ENCODE measurements around the gene VGLL1. TPM values are rescaled to one million over a fixed set of nuclear protein-coding genes. Genes with fewer than 3 reads are reported as not detected.

Gene VGLL1
- total RNA-seq, 1 donor from 2014 or later: not detected

DNA sequence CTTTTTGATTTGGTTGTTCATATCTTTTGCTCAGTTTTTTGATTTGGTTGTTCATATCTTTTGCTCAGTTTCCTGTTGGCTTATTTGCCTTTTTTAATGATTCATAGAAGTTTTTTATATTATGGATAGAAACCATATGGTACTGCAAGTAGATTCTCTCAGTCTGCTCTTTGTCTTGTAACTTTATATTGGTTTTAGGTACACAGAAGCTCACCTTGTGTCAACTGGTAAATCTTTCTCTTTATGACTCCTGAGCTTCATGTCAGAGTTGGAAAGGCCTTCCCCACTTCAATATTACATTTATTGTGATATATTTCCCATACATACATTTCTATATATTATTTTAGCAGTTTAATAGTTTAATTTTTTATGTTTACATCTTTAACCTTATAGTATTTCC lies 8.2 kb upstream of the VGLL1 start:
- intact Hi-C loops (cut with DNase I): no loop called here
- Histone ChIP-seq H3K36me3 (no peaks in the 10 kb centered on the region), H3K4me1 (no peaks in the 10 kb centered on the region), H3K4me3 (no peak overlapping the region), H3K27ac (no peak overlapping the region), H3K9me3 (no peaks in the 10 kb centered on the region), H3K27me3 (ENCODE audit: low read depth) (no peaks in the 10 kb centered on the region)
- DNase-seq (no peak), ATAC-seq (no peak)
- TF ChIP-seq, protein P1, sequence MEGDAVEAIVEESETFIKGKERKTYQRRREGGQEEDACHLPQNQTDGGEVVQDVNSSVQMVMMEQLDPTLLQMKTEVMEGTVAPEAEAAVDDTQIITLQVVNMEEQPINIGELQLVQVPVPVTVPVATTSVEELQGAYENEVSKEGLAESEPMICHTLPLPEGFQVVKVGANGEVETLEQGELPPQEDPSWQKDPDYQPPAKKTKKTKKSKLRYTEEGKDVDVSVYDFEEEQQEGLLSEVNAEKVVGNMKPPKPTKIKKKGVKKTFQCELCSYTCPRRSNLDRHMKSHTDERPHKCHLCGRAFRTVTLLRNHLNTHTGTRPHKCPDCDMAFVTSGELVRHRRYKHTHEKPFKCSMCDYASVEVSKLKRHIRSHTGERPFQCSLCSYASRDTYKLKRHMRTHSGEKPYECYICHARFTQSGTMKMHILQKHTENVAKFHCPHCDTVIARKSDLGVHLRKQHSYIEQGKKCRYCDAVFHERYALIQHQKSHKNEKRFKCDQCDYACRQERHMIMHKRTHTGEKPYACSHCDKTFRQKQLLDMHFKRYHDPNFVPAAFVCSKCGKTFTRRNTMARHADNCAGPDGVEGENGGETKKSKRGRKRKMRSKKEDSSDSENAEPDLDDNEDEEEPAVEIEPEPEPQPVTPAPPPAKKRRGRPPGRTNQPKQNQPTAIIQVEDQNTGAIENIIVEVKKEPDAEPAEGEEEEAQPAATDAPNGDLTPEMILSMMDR (IDR thresholded peaks at IDR 0.05): no peak

DNA sequence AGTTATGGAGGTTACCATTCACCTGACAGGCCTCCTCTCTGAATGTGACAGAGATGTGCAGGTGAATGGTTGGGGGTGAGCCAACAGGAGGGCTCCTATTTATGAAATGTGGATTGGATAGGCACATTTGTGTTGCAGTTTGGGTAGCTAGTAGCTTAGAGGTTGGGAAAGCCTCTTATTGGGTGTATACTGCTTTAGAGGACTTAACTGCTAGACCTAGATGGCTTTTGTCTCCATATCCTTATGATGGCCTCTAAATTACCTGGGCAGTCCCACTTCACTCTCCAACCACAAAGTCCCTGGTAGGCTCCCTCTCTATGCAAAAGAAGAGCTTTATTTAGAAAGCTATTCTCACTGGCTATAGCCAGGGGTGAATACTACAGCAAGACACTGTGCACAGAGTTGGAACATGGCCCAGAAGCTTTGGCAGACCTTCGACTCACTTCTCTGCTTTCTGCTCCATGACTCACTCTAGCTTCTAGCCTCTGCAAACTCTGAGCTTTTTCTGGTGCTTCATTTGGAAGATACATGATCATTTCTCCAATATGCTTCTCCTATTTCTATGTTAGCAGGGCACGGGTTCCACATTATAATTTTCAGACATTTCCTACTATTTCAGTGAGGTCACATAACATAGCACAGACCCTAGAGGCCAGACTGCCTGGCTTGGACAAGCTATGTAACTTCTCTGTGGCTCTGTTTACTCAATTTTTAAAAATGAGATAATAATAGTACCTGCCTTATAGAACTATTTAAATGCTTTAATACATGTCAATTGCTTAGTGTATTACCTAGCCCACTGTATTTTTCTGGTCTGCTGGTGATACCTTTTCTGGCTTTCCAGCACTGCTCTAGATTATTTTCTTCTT lies 6.0 kb upstream of the VGLL1 start:
- Histone ChIP-seq H3K9me3 (no peaks in the 10 kb centered on the region), H3K27me3 (ENCODE audit: low read depth) (no peaks in the 10 kb centered on the region), H3K4me1 (no peaks in the 10 kb centered on the region), H3K4me3 (no peak overlapping the region), H3K36me3 (no peaks in the 10 kb centered on the region), H3K27ac (no peak overlapping the region)
- TF ChIP-seq, protein P1 (IDR thresholded peaks at IDR 0.05): no peak
- ATAC-seq (peak; percentile 66 to 82), DNase-seq (peak; percentile 38)
- intact Hi-C loops (cut with DNase I): no loop called here

DNA sequence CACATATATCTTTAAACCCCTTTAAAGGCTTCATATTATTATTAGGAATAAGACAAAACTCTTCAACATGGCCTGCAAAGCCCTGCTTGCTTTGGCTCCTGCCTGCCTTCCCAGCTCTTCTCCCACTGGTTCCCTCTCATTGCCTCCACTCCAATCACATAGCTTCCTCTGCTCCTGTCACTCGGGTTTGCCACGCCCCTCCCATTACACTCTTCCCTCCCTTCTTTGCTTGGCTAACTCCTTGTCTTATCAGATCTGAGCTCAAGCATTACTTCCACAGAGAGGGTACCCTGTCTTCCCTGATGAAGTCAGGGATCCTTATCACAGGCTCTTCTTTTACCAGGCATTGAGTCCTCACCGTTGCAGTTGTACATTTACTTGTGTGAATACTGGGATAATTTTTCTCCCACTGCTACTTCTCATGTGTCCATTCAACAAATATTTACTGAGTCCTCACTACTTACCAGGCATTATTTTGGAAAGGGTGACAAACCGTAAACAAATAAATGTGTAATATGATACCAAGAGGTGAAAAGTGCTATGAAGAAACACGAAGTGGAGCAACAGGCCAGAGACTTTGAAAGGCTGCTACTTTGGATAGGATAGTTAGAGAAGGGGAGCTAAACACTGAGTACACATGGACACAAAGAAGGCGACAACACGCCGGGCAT lies 3.2 kb upstream of the VGLL1 start:
- intact Hi-C loops (cut with DNase I): no loop called here
- peak in 1 of 2 donors; percentile 19 for ATAC-seq
- no peak for DNase-seq
- Histone ChIP-seq H3K4me1 (no peaks in the 10 kb centered on the region), H3K4me3 (no peak overlapping the region), H3K27me3 (ENCODE audit: low read depth) (no peaks in the 10 kb centered on the region), H3K27ac (no peak overlapping the region), H3K36me3 (no peaks in the 10 kb centered on the region), H3K9me3 (no peaks in the 10 kb centered on the region)
- TF ChIP-seq, protein P1 (IDR thresholded peaks at IDR 0.05): no peak

DNA sequence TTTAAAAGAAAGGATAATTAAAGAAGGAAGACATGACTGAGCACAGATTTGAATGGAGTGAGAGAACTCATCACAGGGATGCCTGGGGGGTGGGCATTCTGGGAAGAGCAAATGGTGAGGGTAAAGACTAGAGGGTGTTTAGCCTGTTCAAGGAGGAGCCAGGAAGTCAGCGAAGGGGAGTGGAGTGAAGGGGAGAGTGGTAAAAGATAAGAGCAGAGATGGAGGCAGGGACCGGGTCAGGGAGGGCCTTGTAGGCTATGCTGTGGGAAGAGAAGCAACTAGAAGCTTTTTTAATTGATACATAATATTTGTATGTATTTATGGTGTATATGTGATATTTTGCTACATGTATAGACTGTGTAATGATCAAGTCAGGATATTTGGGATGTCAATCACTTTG lies 2.2 kb upstream of the VGLL1 start:
- no peaks in the 10 kb centered on the region for H3K27me3 ChIP-seq (ENCODE audit: low read depth)
- no peak for ATAC-seq
- H3K9me3 ChIP-seq: no peaks in the 10 kb centered on the region
- intact Hi-C loops (cut with DNase I): no loop called here
- no peak overlapping the region for H3K4me3 ChIP-seq
- no peak for DNase-seq
- TF ChIP-seq, protein P1 (IDR thresholded peaks at IDR 0.05): no peak
- no peaks in the 10 kb centered on the region for H3K36me3 ChIP-seq
- H3K27ac ChIP-seq: no peak overlapping the region
- H3K4me1 ChIP-seq: no peaks in the 10 kb centered on the region

DNA sequence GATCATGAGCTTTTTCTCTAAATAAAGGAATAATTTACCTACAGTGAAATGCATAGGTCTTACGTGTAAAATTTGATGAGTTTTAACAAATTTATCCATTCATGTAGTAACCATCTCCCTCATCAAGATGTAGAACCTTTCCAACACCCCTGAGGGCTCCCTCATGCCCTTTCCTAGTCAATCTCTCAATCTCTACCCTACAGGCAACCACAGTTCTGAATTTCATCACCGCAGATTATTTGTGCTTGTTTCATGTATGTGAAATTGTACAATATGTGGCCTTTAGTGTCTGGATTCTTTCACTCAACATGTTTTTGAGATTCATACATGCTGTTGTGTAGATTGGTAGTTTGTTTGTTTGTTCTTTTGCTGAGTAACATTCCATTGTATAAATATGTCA lies 2.1 kb downstream of the VGLL1 start:
- Histone ChIP-seq H3K4me3 (no peak overlapping the region), H3K36me3 (no peaks in the 10 kb centered on the region), H3K27ac (no peak overlapping the region), H3K4me1 (no peaks in the 10 kb centered on the region), H3K27me3 (ENCODE audit: low read depth) (no peaks in the 10 kb centered on the region), H3K9me3 (no peaks in the 10 kb centered on the region)
- intact Hi-C loops (cut with DNase I): no loop called here
- ATAC-seq (no peak), DNase-seq (no peak)
- TF ChIP-seq, protein P1 (IDR thresholded peaks at IDR 0.05): no peak

All from lower lobe of right lung (tissue), 2 donors.